GM18858 (cell line): ENCODE data around the gene RHOD.

Experiments used
- ATAC-seq: cut with Tn5 transposase; IDR thresholded peaks from one replicate; pipeline ENCODE4 v1.9.1; 2021; ENCODE audit not compliant: unreplicated experiment

RHOD gene

DNA sequence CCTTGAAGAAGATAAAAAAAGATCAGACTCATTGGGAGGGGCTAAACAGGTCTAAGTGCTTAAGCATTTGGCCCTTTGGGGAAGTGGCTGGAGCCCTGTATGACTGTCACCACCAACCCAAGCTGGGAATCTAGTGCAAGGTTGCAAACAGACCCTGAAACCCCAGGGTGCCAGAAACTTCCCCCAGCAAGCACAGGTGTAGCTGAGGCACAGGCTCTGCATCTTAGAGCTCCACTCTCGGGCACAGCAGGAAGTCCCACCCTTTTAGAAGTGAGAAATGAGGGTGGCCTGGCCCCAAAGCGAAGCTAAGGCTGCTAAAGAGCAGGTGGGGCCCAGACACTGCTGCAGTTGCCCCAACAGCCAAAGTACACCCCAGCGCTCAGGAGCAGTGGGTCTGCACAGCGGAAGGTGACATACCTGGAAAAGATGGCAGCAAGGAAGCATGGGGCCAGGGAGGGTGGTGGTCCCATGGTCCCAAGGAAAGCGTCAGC, 56.6 kb downstream of the RHOD start:
- peak; percentile 69 for ATAC-seq

- no peak for ATAC-seq
Observed at GRCh38 chr11:67114275-67114896, 57.7 kb downstream of the RHOD start.

DNA sequence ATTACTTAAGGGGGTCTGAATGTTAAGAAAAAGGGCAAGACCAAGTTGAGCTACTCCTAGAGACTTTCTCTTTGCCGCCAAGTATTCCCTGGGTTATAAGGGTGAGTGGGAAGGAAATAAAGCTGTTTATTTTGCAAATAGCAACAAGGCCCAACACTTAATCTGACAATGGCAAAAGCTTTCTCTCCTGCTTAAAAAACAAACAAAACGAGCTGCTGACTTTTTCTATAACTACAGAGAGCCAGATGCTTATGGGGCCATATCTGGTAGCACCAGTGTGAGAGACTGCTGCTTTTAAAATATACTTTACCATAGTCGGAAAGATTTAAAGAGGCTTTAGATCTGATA, 60.1 kb downstream of the RHOD start:
- no peak for ATAC-seq

DNA sequence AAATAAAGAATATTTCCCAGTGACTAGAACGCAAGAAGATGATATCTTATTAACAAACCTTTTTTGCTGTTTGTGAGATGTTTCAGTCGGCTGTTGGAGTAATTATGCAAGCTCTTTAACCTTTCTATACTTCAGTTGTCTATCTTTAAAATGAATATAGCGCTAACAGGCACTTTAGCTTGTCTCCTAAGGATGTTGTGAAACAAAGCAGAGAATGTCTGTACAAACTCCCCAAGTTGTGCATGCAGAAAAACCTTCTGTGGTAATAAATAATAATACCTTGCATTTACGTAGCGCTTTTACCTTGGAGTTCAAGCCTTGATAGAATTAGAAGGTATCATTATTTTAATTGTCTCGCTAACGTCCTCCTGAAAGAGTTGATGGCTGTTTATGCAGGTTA, 60.5 kb downstream of the RHOD start:
- ATAC-seq: no peak

DNA sequence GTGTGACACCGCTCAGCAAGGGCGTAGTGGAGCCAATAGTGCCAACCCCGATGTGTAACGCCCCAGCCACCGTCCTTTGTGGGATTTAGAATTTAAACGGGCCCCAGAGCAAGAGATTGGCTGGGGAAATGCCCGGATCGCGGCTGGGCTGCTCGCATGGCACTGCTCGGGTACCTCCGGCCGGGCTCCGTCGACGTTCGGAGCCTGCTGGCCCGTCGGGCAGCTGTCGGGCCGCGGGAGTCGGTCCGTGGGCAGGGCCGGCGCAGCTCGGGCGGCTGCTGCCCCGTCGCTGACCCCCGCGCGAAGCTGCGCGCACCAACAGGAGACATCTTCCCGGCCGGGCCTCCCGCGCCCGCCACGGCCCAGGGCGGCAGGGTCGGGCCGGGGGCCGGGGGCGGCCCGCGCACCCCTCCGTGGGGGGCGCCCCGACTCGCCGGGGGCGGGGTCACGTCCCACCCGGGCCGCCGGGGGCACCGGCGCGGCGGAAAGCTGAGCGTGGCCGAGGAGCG, 61.1 kb downstream of the RHOD start:
- ATAC-seq: no peak

- no peak for ATAC-seq
Observed at GRCh38 chr11:67118181-67118766, 61.6 kb downstream of the RHOD start.

- peak; percentile 55 for ATAC-seq
Observed at GRCh38 chr11:67118801-67119584, 62.3 kb downstream of the RHOD start, which contains the start of gene KDM2A. TSS of gene KDM2A (plus strand) at chr11:67119263. CDS start at chr11:67121317, 2,054 bp downstream.

DNA sequence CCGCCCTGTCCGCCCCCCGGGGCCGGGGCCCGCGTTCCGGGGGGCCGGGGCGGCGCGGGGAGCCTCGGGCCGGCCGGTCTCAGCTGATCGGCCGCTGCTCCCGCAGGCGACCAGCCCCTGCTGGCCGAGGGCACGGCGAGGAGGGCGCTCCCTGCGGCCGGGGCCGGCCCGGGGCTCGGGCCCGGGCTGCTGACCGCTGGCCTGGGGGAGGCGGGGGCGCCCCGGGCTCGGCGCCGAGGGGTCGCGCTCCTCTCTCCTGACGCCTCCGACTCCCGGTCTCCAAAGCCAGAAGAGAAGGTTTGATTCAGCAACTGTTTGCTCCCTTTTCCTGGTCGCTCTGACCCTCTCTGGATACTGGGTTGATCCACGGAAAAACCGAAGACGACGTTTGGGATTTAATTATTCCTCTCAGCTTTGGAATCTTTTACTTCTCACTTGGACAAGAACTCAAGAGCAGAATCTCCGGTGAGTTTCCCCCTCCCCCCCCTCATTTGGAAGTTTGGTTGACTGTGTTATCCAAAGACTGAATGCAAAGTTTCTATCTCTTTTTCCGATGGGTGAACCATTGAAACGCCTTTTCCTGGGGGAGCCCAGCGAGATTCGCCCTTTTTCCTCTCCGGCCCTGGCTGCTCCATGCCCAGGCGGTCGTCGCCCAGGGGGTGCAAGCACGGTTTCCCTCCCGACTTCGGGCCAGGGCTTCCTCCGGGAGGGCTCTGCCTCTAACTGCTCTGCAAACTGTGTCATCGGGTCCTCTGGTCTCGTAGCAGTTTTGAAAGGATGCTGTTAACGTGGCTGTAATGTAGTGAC, 63.1 kb downstream of the RHOD start:
- peak; percentile 3 for ATAC-seq

GRCh38 chr11:67120456-67120855, 63.8 kb downstream of the RHOD start:
- ATAC-seq: no peak

DNA sequence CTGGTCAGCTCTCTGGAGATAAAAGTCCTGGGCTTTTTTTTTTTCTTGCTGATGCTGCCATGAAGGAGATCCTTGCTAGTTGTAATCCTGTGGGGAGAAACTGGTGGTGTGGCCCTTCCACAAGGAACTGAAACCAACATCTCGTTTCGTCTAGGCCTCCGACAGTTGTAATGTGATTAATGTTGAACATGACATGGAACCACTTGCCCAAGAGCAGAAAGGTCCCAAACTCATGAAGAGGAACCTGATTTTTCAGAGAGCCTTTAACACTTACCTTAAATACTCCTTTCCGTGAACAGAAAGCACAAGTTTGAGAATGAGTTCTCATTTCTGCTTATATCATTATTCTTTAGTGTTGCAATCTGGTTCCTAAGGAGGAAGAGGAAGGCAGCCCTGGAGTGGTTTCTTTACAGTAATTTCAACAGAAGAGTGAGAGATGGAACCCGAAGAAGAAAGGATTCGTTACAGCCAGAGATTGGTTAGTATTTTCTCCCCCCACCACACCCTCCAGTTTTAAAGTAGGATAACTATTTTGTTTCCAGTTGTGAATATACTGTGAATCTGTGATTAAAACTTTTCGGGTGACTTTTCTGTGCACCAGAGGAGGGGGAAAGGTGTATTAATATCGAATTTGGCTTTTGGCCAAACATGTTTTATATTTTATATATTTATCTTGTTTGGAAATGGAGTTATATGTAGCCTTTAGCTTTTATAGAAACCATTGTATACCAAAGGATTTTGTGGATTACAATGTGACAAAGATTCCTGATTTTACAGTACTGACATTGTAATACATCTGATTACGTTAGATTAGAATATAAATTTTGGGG, 64.4 kb downstream of the RHOD start:
- no peak for ATAC-seq
